SU-DHL-6 (cell line): ENCODE data around the gene TMEM231.
A peak's percentile ranks its signal among the peaks of the same experiment; 100 is the strongest.

ENCODE experiments used
- H2AFZ ChIP-seq: fragments of 200-600 bp; sonication (generic); 2 replicates; pipeline ENCODE4 v1.6.1; 2014; ENCODE audit warnings: low read depth, mild to moderate bottlenecking, moderate library complexity, mixed read lengths, antibody characterized with exemption, low read length; ENCODE audit not compliant: severe bottlenecking
- H3F3A ChIP-seq: fragments of 200-600 bp; shearing (Covaris generic); 2 replicates; pipeline ENCODE4 v1.6.0; 2016; ENCODE audit warnings: antibody characterized with exemption, mild to moderate bottlenecking; ENCODE audit not compliant: insufficient read depth
- H3K27ac ChIP-seq: fragments of 200-600 bp; sonication (generic); 2 replicates; pipeline ENCODE4 v1.5.1; 2016; ENCODE audit warnings: low read depth, mild to moderate bottlenecking, low read length, moderate library complexity, mixed read lengths
- H3K27me3 ChIP-seq: fragments of 200-600 bp; sonication (generic), shearing (Covaris generic); 2 replicates; pipeline ENCODE4 v1.6.0; 2014; ENCODE audit warnings: mild to moderate bottlenecking, low read length
- H3K36me3 ChIP-seq: fragments of 200-600 bp; sonication (generic); 2 replicates; pipeline ENCODE4 v1.6.1; 2014; ENCODE audit warnings: mild to moderate bottlenecking, low read length, mixed read lengths
- H3K4me2 ChIP-seq: fragments of 300-600, 200-600 bp; shearing (Covaris generic), sonication (generic); 2 replicates; pipeline ENCODE4 v1.6.0; 2014; ENCODE audit warnings: low read length, low read depth, mild to moderate bottlenecking; ENCODE audit not compliant: poor library complexity, severe bottlenecking
- H3K4me3 ChIP-seq: fragments of 200-600 bp; sonication (generic); 2 replicates; pipeline ENCODE4 v1.5.1; 2014; ENCODE audit warnings: antibody characterized with exemption, low read length, mild to moderate bottlenecking, mixed read lengths; ENCODE audit not compliant: insufficient read depth, poor library complexity, severe bottlenecking
- H3K79me2 ChIP-seq: fragments of 200-600 bp; sonication (generic); 2 replicates; pipeline ENCODE4 v1.6.1; 2014; ENCODE audit warnings: mild to moderate bottlenecking, low read length, moderate library complexity; ENCODE audit not compliant: insufficient read depth
- H3K9ac ChIP-seq: fragments of 200-600 bp; sonication (generic); 2 replicates; pipeline ENCODE4 v1.7.0; 2014; ENCODE audit warnings: mild to moderate bottlenecking, low read length
- H3K9me2 ChIP-seq: fragments of 200-600 bp; sonication (generic); replicated peaks from 2 replicates; pipeline ENCODE4 v1.6.1; 2014; ENCODE audit warnings: low read length; ENCODE audit not compliant: insufficient read depth
- H3K9me3 ChIP-seq: fragments of 200-600 bp; sonication (generic); 2 replicates; pipeline ENCODE4 v1.6.1; 2014; ENCODE audit warnings: low read length, mixed read lengths; ENCODE audit not compliant: insufficient read depth
- H4K20me1 ChIP-seq: fragments of 200-600 bp; sonication (generic); 2 replicates; pipeline ENCODE4 v1.6.1; 2014; ENCODE audit warnings: low read depth, mild to moderate bottlenecking, antibody characterized with exemption, low read length, moderate library complexity, mixed read lengths
- CTCF ChIP-seq: fragments of 200-600 bp; sonication (generic); IDR thresholded peaks from one replicate; pipeline ENCODE4 v1.5.1; 2017; ENCODE audit warnings: antibody characterized with exemption, mild to moderate bottlenecking, low read length, moderate library complexity; ENCODE audit not compliant: insufficient read depth, poor library complexity, severe bottlenecking
- EZH2phosphoT487 ChIP-seq: fragments of 200-600 bp; sonication (generic), shearing (Covaris generic); conservative IDR thresholded peaks from 2 replicates; pipeline ENCODE4 v1.6.1; 2018; ENCODE audit warnings: mild to moderate bottlenecking, antibody characterized with exemption, low read length, moderate library complexity, mixed read lengths

Gene TMEM231

GRCh38 chr16:75573955-75574354 is 17.9 kb upstream of the TMEM231 start:
- H3K9me3 ChIP-seq, result no peaks in the 10 kb centered on the region
- peaks cover 26% of the 10 kb centered on the region; the same call in 1 of the 2 replicates for H3K36me3 ChIP-seq
- H3K9ac ChIP-seq, result no peak overlapping the region
- H3K27me3 ChIP-seq, result no peaks in the 10 kb centered on the region
- H3K79me2 ChIP-seq, result no peaks in the 10 kb centered on the region; the same call in 1 of the 2 replicates
- H2AFZ ChIP-seq, result no peak overlapping the region
- no peak overlapping the region for H3K4me3 ChIP-seq
- 0 out of 2 replicates have a peak, but pooled peaks cover 7% of the 10 kb centered on the region for H3F3A ChIP-seq
- H3K9me2 ChIP-seq, result no peaks in the 10 kb centered on the region
- H3K4me2 ChIP-seq, result no peak overlapping the region
- no peaks in the 10 kb centered on the region for H4K20me1 ChIP-seq
- TF ChIP-seq CTCF, result no peak
- no peak for TF ChIP-seq EZH2phosphoT487
- no peak overlapping the region for H3K27ac ChIP-seq

GRCh38 chr16:75572864-75573542 is 17.0 kb upstream of the TMEM231 start:
- Histone ChIP-seq H3K4me3 (no peak overlapping the region), H3K36me3 (peaks cover 20% of the 10 kb centered on the region; the same call in 1 of the 2 replicates), H3K9ac (no peak overlapping the region), H3K79me2 (no peaks in the 10 kb centered on the region; the same call in 1 of the 2 replicates), H3K4me2 (no peak overlapping the region), H3K9me3 (no peaks in the 10 kb centered on the region), H3K27me3 (no peaks in the 10 kb centered on the region), H2AFZ (no peak overlapping the region), H3K9me2 (no peaks in the 10 kb centered on the region), H3K27ac (no peak overlapping the region), H4K20me1 (no peaks in the 10 kb centered on the region), H3F3A (0 out of 2 replicates have a peak, but pooled peaks cover 7% of the 10 kb centered on the region)
- no peak for TF ChIP-seq CTCF
- TF ChIP-seq EZH2phosphoT487, result no peak

- Histone ChIP-seq H3K4me3 (no peak overlapping the region), H3K9ac (no peak overlapping the region), H3K27ac (peak overlapping the region; percentile 45), H3K36me3 (peaks cover 11% of the 10 kb centered on the region; the same call in 1 of the 2 replicates), H3K9me2 (no peaks in the 10 kb centered on the region), H3K9me3 (no peaks in the 10 kb centered on the region), H4K20me1 (no peaks in the 10 kb centered on the region), H3F3A (peaks cover 11% of the 10 kb centered on the region; the same call in 1 of the 2 replicates), H3K27me3 (no peaks in the 10 kb centered on the region), H3K4me2 (peak overlapping the region; percentile 29), H2AFZ (no peak overlapping the region), H3K79me2 (peaks cover 16% of the 10 kb centered on the region)
- TF ChIP-seq CTCF (no peak), EZH2phosphoT487 (no peak)
Observed at GRCh38 chr16:75570396-75571065, 14.5 kb upstream of the TMEM231 start.
